GM12801 (cell line): ENCODE data around the gene VAC14.

Source experiments
- TF ChIP-seq, protein P1 (sequence below): IDR thresholded peaks from one replicate; pipeline ENCODE4 v1.5.1; 2011; ENCODE audit warnings: control low read depth; ENCODE audit not compliant: insufficient read length; ENCODE audit errors: extremely low read depth

VAC14 gene

DNA sequence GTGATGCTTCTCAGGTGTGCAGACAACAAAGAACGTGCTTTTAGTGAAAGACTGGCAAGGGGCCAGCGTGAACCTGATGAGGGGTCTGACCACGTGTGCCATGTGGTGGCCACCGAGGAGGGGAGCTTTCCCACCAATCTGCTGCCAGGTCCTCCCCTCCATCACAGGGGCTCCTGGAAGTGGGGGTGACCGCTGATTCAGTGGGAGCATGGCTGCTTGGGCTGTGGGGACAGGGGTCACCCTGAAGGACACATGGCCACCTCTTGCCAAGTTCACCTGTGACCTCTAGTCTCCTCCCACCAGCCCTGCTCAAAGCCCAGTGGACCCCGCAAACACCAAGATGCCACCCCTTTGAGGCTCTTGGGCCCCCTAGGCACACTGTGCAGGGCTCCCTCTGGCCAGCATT is 77.2 kb downstream of the VAC14 start:
- TF ChIP-seq, protein P1, sequence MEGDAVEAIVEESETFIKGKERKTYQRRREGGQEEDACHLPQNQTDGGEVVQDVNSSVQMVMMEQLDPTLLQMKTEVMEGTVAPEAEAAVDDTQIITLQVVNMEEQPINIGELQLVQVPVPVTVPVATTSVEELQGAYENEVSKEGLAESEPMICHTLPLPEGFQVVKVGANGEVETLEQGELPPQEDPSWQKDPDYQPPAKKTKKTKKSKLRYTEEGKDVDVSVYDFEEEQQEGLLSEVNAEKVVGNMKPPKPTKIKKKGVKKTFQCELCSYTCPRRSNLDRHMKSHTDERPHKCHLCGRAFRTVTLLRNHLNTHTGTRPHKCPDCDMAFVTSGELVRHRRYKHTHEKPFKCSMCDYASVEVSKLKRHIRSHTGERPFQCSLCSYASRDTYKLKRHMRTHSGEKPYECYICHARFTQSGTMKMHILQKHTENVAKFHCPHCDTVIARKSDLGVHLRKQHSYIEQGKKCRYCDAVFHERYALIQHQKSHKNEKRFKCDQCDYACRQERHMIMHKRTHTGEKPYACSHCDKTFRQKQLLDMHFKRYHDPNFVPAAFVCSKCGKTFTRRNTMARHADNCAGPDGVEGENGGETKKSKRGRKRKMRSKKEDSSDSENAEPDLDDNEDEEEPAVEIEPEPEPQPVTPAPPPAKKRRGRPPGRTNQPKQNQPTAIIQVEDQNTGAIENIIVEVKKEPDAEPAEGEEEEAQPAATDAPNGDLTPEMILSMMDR, result no peak

DNA sequence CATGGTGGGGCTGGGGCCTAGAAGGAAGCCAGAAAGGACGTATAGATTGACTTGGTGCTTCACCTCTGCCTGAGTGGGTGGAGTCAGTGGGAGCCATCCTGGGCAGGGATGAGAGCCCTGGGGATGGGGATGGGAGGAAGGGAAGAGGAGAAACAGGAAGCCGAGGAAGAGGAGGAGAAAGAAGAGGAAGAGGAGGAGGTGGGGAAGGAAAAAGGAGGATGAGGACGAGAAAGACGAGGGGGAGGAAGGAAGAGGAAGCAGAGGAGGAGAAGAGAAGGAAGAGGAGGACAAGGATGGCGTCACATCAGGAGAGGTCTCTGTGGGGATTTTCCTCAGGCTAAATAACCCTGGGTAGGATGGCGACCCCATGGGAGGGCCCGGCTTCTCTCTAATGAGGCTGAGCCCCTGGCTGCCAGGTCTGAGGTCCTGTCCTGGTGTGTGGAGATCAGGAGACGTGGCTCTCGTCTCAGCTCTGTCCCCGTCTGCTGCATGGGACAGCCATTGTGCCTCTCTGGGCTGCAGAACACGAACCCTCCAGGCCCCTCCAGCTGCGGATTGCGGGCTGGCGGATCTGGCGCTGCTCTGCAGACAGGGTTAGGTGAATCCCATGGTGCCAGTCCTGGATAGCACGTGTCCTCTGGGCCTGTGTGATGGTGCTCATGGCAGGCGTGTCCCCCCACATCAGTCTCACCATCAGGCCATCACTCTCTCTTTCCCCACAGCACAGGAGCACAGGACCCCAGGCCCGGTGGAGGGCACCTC is 79.6 kb downstream of the VAC14 start:
- TF ChIP-seq, protein P1, result no peak

DNA sequence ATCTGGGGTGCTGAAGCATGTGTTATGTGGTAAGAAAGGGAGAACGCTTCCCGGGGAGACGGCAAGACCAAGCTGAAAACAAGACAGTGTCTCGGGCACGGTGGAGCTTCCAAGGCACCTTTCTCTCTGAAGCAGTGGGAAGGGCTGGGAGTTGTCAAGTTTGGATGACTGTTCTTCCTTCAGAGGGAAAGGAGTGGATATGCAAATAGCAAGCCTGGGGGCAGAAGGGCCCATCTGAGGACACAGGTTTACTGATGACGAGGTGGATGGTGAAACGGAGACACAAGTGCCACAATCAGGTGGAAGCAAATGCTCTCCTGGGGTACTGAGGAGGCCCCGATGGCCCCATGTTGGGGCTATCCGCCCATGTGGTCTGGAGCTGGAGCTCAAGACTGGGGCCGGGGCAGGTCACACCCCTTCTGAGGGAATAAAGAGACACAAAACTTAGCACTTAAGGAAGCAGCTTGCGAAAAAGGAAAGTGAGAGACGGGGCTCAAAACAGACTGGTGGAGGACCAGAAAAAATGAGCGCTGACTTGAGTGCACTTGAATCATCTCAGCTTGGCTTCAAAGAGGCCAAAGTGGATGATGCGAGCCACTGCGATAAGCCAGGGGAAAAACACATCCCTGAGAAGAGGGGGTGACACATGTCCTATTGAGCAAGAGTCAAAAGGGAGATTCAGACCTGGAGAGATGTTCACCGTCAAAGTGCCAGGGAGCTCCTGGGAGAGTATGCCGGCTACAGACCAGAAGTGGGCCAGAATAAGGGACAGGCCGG is 80.3 kb downstream of the VAC14 start:
- TF ChIP-seq, protein P1, result no peak

DNA sequence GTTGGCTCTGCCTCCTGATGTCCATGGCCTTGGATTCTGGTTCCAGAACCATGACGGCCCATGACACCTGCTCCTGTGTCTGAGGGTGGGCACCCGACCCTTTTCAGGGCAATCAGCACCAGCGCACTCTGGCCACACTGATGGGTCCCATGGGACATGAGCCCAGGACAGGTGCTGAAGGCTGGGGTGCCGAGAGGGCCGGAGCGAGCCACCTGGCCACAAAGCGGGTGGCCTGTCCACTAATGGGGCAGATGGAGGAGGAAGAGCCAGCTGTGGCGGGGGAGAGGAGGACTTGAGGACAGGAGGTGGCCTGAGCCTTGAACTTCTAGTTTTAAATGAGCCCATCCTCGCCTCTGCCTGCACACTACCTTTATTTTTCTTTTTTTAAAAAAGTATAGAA is 83.9 kb downstream of the VAC14 start:
- TF ChIP-seq, protein P1, result no peak

DNA sequence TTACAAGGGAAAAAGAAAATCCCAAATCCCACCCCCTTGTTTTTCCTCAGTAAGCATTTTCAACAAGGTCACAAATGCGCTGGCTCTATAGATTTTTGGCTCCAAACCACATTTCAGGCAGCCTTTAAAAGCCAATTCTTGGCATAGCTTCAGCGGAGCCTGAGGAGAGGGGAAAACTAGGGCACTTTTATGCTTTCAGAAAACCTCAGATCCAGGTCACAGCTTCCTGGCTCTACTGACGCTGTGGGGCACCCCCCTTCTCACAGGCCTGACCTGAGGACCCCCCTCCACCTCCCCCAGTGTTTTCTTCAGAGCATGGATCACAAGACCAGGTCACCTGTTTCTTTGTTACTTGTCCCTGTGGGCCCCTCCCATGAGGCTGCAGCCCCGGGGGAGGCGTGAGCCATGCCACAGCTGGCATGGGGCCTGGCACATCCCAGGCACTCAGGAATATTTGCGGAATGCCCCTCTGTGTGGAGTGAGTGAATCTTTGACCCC is 85.0 kb downstream of the VAC14 start:
- TF ChIP-seq, protein P1, result no peak

DNA sequence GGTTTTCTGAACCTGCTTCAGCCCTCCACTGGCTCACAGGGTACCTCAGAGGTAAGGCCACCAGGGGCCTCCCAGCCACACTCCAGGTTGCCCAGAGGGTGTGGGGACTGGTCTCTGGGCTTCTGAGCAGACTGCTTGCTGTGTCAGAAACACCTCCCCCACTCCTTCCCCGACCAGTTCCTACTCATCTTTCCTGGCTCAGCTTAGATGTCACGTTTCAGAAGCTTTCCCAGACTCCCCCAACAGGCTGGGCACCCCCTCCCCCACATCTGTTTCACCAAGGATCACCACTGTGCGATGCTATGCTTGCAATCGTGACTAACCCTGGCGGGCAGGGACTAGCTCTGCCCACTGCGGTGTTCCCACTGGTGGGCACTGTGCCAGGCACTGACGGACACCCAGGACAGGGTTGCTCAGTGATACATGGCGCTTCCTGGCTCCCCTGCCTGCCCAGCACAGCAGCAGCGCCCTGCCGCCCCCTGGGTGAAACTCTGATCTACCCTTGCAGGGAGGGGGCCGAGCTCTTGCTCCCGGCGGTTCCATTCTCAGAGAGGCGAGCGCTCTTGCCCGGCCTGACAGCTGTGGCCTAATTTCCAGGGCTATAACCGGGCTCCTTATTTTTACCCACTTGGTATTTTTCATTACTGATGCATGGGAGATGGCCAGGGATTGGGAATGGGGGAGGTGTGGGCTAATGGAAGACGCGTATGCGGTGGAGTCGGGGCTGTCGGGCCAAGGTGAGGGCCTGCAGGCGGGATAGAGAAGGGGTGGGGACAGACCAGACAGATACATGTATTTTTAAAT is 85.7 kb downstream of the VAC14 start:
- TF ChIP-seq, protein P1, result no peak

DNA sequence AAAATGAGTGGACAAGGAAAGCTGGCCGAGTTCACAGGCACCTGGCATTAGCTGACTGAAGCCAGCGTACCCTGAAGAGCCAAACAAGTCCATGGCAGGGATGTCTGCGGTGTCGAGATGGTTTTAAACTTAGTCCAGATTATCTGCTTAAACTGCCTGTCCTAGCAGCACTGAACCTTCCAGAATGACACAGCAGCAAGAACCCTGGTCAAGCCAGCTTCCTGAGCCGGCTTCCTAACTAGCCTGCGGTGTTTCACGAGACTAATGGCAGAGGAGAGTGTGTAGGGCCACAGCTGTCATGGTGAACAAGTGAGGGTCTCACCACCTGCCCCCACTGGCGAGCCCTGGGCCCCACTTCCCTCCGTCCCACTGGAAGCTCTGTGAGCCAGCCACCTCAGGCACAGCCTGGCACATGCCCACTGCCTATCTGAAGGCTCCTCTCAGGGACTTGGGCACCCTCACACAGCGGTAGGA is 86.3 kb downstream of the VAC14 start:
- TF ChIP-seq, protein P1, result no peak
